K562 (cell line): ENCODE measurements around the gene ENOX2. TPM values are rescaled to one million over a fixed set of nuclear protein-coding genes. Genes with fewer than 3 reads are reported as not detected.

ENCODE experiments used
- ATAC-seq: fragments of 200-7000 bp; cut with Tn5 transposase; 3 replicates; pipeline ENCODE4 v1.9.1; 2020; ENCODE audit warnings: moderate library complexity
- BruUV-seq: library from RNA; stranded (reverse); fragments of 400-500 nt; replicated peaks from 2 replicates; lab custom pipeline; 2021; lab: Mats Ljungman, UMichigan
- CTCF ChIA-PET: fragments of 300-600 bp; formaldehyde crosslinking; extraction: SDS; loops from one replicate; lab custom pipeline; 2021; ENCODE audit warnings: low intra/inter-chr PET ratio; lab: Yijun Ruan, JAX
- POLR2A ChIA-PET: fragments of 300-600, 350-650 bp; sonication (Branson Sonifier 250); formaldehyde crosslinking; extraction: SDS; loops from one replicate; lab custom pipeline; 2021; ENCODE audit warnings: antibody characterized with exemption, inconsistent platforms; lab: Yijun Ruan, JAX
- DNase-seq, 4 experiments: peaks; one replicate each; pipeline versions ENCODE4 v3.0.0 to v3.0.0-alpha.2; 2011 to 2018; ENCODE audit warnings: low spot score in 3 of 4, mixed read lengths in 3 of 4; ENCODE audit errors: extremely low read depth in 1 of 4
- FAIRE-seq: peaks from 2 replicates; lab custom pipeline; 2011; peaks lifted over from hg19 to GRCh38; lab: Jason Lieb, UNC
- H2AFZ ChIP-seq: 2 replicates; pipeline ENCODE4 v1.6.0; 2011; ENCODE audit warnings: low read depth, low read length, control low read depth, inconsistent platforms
- H3K27ac ChIP-seq: fragments of 200-600 bp; 3 replicates; pipeline ENCODE4 v1.8.0; 2011; ENCODE audit warnings: low read depth, mild to moderate bottlenecking, control low read depth, inconsistent platforms, low read length, moderate library complexity, mixed read lengths; ENCODE audit errors: extremely low read depth
- H3K27me3 ChIP-seq, 2 experiments: fragments of 300-600 bp in 1 of 2; 2 replicates in 1 of 2; 3 replicates in 1 of 2; pipeline versions ENCODE4 v1.6.0 to v1.8.0; 2011; ENCODE audit warnings: inconsistent platforms in 2 of 2, low read length in 2 of 2, mild to moderate bottlenecking in 1 of 2, mixed read lengths in 1 of 2, moderate library complexity in 1 of 2; ENCODE audit not compliant: control insufficient read depth in 2 of 2, insufficient read depth in 2 of 2
- H3K36me3 ChIP-seq: fragments of 300-600 bp; 3 replicates; pipeline ENCODE4 v1.8.0; 2011; ENCODE audit warnings: mild to moderate bottlenecking, low read length, inconsistent platforms; ENCODE audit not compliant: control insufficient read depth, insufficient read depth
- H3K4me1 ChIP-seq, 2 experiments: fragments of 200-600 bp in 1 of 2; replicated peaks in 1 of 2; 2 replicates in 1 of 2; 3 replicates in 1 of 2; pipeline versions ENCODE4 v1.5.1 to v1.8.0; 2011; ENCODE audit warnings: inconsistent platforms in 2 of 2, low read length in 2 of 2, mild to moderate bottlenecking in 1 of 2, mixed read lengths in 1 of 2, moderate library complexity in 1 of 2; ENCODE audit not compliant: control insufficient read depth in 2 of 2, insufficient read depth in 2 of 2
- H3K4me2 ChIP-seq: 2 replicates; pipeline ENCODE4 v1.6.1; 2011; ENCODE audit warnings: low read length, control low read depth, inconsistent platforms, mixed read lengths; ENCODE audit not compliant: insufficient read depth
- H3K4me3 ChIP-seq: fragments of 200-600 bp; sonication (generic), shearing (Covaris generic); 2 replicates; pipeline ENCODE4 v1.5.1; 2016; ENCODE audit warnings: control low read depth, inconsistent platforms
- H3K79me2 ChIP-seq: fragments of 200-600 bp; 3 replicates; pipeline ENCODE4 v1.8.0; 2011; ENCODE audit warnings: low read length, inconsistent platforms; ENCODE audit not compliant: control insufficient read depth, insufficient read depth
- H3K9ac ChIP-seq, 2 experiments: 2 replicates each; pipeline versions ENCODE4 v1.6.0 to v1.6.1; 2011; ENCODE audit warnings: low read depth in 2 of 2, low read length in 2 of 2, control low read depth in 1 of 2, inconsistent platforms in 1 of 2, mild to moderate bottlenecking in 1 of 2, mixed read lengths in 1 of 2; ENCODE audit not compliant: insufficient read depth in 1 of 2
- H3K9me1 ChIP-seq: one replicate; pipeline ENCODE4 v1.6.0; 2011; ENCODE audit warnings: inconsistent platforms, mild to moderate bottlenecking, low read length, moderate library complexity; ENCODE audit not compliant: control insufficient read depth, insufficient read depth
- H3K9me3 ChIP-seq: replicated peaks from 2 replicates; pipeline ENCODE4 v1.5.1; 2011; ENCODE audit warnings: low read depth, low read length, inconsistent platforms; ENCODE audit not compliant: control insufficient read depth, insufficient read depth
- H4K20me1 ChIP-seq: replicated peaks from 2 replicates; pipeline ENCODE4 v1.6.1; 2011; ENCODE audit warnings: low read length, inconsistent platforms, mixed read lengths; ENCODE audit not compliant: control insufficient read depth, insufficient read depth
- FOXJ3 ChIP-seq: sonication (generic); formaldehyde crosslinking; IDR thresholded peaks from 2 replicates; pipeline ENCODE4 v1.4.0; 2020; ENCODE audit warnings: mild to moderate bottlenecking, missing genetic modification reagents
- GATAD2B ChIP-seq: fragments of 450-650 bp; IDR thresholded peaks from 2 replicates; pipeline ENCODE4 v1.6.1; 2017; ENCODE audit warnings: mild to moderate bottlenecking, borderline replicate concordance
- LARP7 ChIP-seq: fragments of 450-650 bp; IDR thresholded peaks from 2 replicates; pipeline ENCODE4 v1.6.1; 2016
- PCBP1 ChIP-seq: fragments of 200-400 bp; formaldehyde crosslinking; IDR thresholded peaks from 2 replicates; pipeline ENCODE4 v1.6.1; 2018; ENCODE audit warnings: mild to moderate bottlenecking, low read depth, low read length; ENCODE audit not compliant: poor library complexity, severe bottlenecking
- PURB ChIP-seq: sonication (generic); formaldehyde crosslinking; IDR thresholded peaks from 2 replicates; pipeline ENCODE4 v1.9.0; 2021; ENCODE audit warnings: low read depth, mild to moderate bottlenecking, missing genetic modification reagents
- SIN3B ChIP-seq: fragments of 450-650 bp; IDR thresholded peaks from 2 replicates; pipeline ENCODE4 v1.6.1; 2017; ENCODE audit warnings: low read depth, mild to moderate bottlenecking, moderate library complexity
- ZNF311 ChIP-seq: fragments of 250-450 bp; sonication (Bioruptor Pico); IDR thresholded peaks from 2 replicates; pipeline ENCODE4 v1.4.0; 2020; ENCODE audit warnings: mild to moderate bottlenecking, moderate library complexity
- WGBS: fragments of 100-300 bp; shearing (Covaris generic); methylation state at CpG from one replicate; pipeline ENCODE4 v1.1.6; 2016; ENCODE audit warnings: low coverage, mixed read lengths; ENCODE audit not compliant: insufficient coverage; ENCODE audit errors: missing lambda C conversion rate; 5-methylcytosine and 5-hydroxymethylcytosine counted together
- in situ Hi-C: fragments of 300-500 bp; cut with MboI; formaldehyde crosslinking; loops from 4 replicates; pipeline ENCODE4 v1.15.0; 2018; ENCODE audit warnings: inconsistent platforms, mixed read lengths
- intact Hi-C: fragments of 100-400 bp; cut with micrococcal nuclease; formaldehyde crosslinking; loops from 2 replicates; pipeline ENCODE4 v1.14.2; 2022
- polyA plus RNA-seq, 8 experiments: library from polyadenylated mRNA; depleted of rRNA in 4 of 8; stranded (reverse) in 5 of 8; unstranded in 3 of 8; fragments of >200 nt; fragmentation: Nextera tagmentation in 2 of 8; fragmentation: Illumina TruSeq in 1 of 8; extraction: Ambion mirVana in 2 of 8; extraction: Trizol in 1 of 8; gene quantifications; 2 replicates each; pipeline versions ENCODE4 v1.2.1 to v1.2.3, GENCODE V29; 2011 to 2014; ENCODE audit warnings: inconsistent platforms in 1 of 8, missing spikeins in 1 of 8
- total RNA-seq, 7 experiments: library from RNA; depleted of rRNA in 6 of 7; stranded (reverse); fragments of >200 nt in 6 of 7; fragmentation: Illumina TruSeq in 2 of 7; extraction: Trizol in 2 of 7; gene quantifications; 2 replicates each; pipeline versions ENCODE4 v1.2.1 to v1.2.3, GENCODE V29; 2011 to 2021; ENCODE audit warnings: low replicate concordance in 1 of 7

Gene ENOX2
- total and polyA plus RNA-seq, 9 of the 15 experiments (the other 6 are each of a cell fraction or from before 2014, with no cell fraction given), result 6.1 to 24.0 (median 13.8) TPM

- CTCF ChIA-PET, result interaction anchor here (0.7 kb wide), 1 partner anchor 19 kb away, joined by 8 read pairs; no protein-coding TSS in a partner anchor
- H3K4me2 ChIP-seq, result no peak overlapping the region
- H3K27me3 ChIP-seq, result no peaks in the 10 kb centered on the region
- H3K27ac ChIP-seq, result no peak overlapping the region
- no peaks in the 10 kb centered on the region for H3K79me2 ChIP-seq
- H4K20me1 ChIP-seq, result no peaks in the 10 kb centered on the region
- no peak overlapping the region for H2AFZ ChIP-seq
- in situ Hi-C loops (no loop called here), intact Hi-C loops (no loop called here)
- ATAC-seq (no peak), DNase-seq (no peak), FAIRE-seq (no peak)
- POLR2A ChIA-PET, result interaction anchor here (0.7 kb wide), 1 partner anchor 179 kb away, joined by 3 read pairs; no protein-coding TSS in a partner anchor
- BruUV-seq, result no TSS peak
- H3K4me1 ChIP-seq, result peaks cover 0 to 5% of the 10 kb centered on the region in 2 experiments; a peak in 2 of 5 replicates
- H3K4me3 ChIP-seq, result no peak overlapping the region
- TF ChIP-seq PCBP1 (no peak), LARP7 (no peak), FOXJ3 (CRISPR knock-in tag) (no peak), SIN3B (no peak), PURB (CRISPR knock-in tag) (no peak), ZNF311 (CRISPR knock-in tag) (no peak), GATAD2B (no peak)
- no peaks in the 10 kb centered on the region for H3K36me3 ChIP-seq
- no peaks in the 10 kb centered on the region for H3K9me1 ChIP-seq
- H3K9ac ChIP-seq, result no peak overlapping the region
- WGBS, result 47% methylated on average over 2 of the region's 2 CpGs
- H3K9me3 ChIP-seq, result no peaks in the 10 kb centered on the region
These were observed 220.0 kb downstream of the ENOX2 start for GRCh38 chrX:130682990-130683389.
